H9 (cell line): ENCODE results near the gene DCAF11. TPM values are rescaled to one million over a fixed set of nuclear protein-coding genes. Genes with fewer than 3 reads are reported as not detected.
A peak's percentile ranks its signal among the peaks of the same experiment; 100 is the strongest.

ENCODE experiments used
- DNase-seq: peaks from one replicate; pipeline ENCODE4 v3.0.0-alpha.2; 2017
- H2AFZ ChIP-seq: one replicate; pipeline ENCODE4 v1.6.1; 2013; ENCODE audit warnings: mild to moderate bottlenecking, low read length, control low read depth, moderate library complexity
- H2AK5ac ChIP-seq: 2 replicates; pipeline ENCODE4 v1.6.1; 2013; ENCODE audit warnings: low read length, control low read depth, mixed read lengths; ENCODE audit not compliant: insufficient read length
- H2BK120ac ChIP-seq: one replicate; pipeline ENCODE4 v1.6.1; 2013; ENCODE audit warnings: low read depth, mild to moderate bottlenecking, low read length, control low read depth, inconsistent platforms; ENCODE audit not compliant: poor library complexity, severe bottlenecking
- H2BK12ac ChIP-seq: 2 replicates; pipeline ENCODE4 v1.6.1; 2013; ENCODE audit warnings: low read length, control low read depth, mixed read lengths, low read depth; ENCODE audit not compliant: insufficient read length
- H2BK15ac ChIP-seq: 2 replicates; pipeline ENCODE4 v1.6.1; 2013; ENCODE audit warnings: low read depth, low read length, control low read depth
- H2BK20ac ChIP-seq: one replicate; pipeline ENCODE4 v1.6.1; 2013; ENCODE audit warnings: low read depth, mild to moderate bottlenecking, low read length, control low read depth, inconsistent platforms; ENCODE audit not compliant: poor library complexity, severe bottlenecking
- H2BK5ac ChIP-seq: 2 replicates; pipeline ENCODE4 v1.6.1; 2013; ENCODE audit warnings: low read length, control low read depth, mixed read lengths; ENCODE audit not compliant: insufficient read length
- H3K14ac ChIP-seq: 2 replicates; pipeline ENCODE4 v1.6.1; 2013; ENCODE audit warnings: low read length, control low read depth; ENCODE audit not compliant: insufficient read depth
- H3K18ac ChIP-seq: 2 replicates; pipeline ENCODE4 v1.6.1; 2013; ENCODE audit warnings: low read depth, mild to moderate bottlenecking, mixed read lengths, low read length, control low read depth; ENCODE audit not compliant: insufficient read length
- H3K23ac ChIP-seq: 2 replicates; pipeline ENCODE4 v1.6.1; 2013; ENCODE audit warnings: low read length, control low read depth, mixed read lengths, low read depth; ENCODE audit not compliant: insufficient read length
- H3K23me2 ChIP-seq: 2 replicates; pipeline ENCODE4 v1.6.1; 2013; ENCODE audit warnings: low read depth, mild to moderate bottlenecking, mixed read lengths, low read length, control low read depth; ENCODE audit not compliant: insufficient read length, poor library complexity, severe bottlenecking
- H3K27ac ChIP-seq: 2 replicates; pipeline ENCODE4 v1.5.1; 2013; ENCODE audit warnings: low read length, control low read depth, mixed read lengths, low read depth; ENCODE audit not compliant: insufficient read length
- H3K27me3 ChIP-seq: 2 replicates; pipeline ENCODE4 v1.6.1; 2013; ENCODE audit warnings: low read length, control low read depth, inconsistent platforms; ENCODE audit not compliant: insufficient read depth
- H3K4ac ChIP-seq: 2 replicates; pipeline ENCODE4 v1.6.1; 2013; ENCODE audit warnings: low read depth, mild to moderate bottlenecking, control low read depth, inconsistent platforms, low read length, moderate library complexity
- H3K4me1 ChIP-seq: 2 replicates; pipeline ENCODE4 v1.6.1; 2013; ENCODE audit warnings: low read length, control low read depth, inconsistent platforms; ENCODE audit not compliant: insufficient read depth
- H3K4me2 ChIP-seq: 2 replicates; pipeline ENCODE4 v1.6.1; 2013; ENCODE audit warnings: low read length, control low read depth, mixed read lengths; ENCODE audit not compliant: insufficient read length, insufficient read depth
- H3K56ac ChIP-seq: 2 replicates; pipeline ENCODE4 v1.6.1; 2013; ENCODE audit warnings: low read depth, mild to moderate bottlenecking, mixed read lengths, low read length, control low read depth; ENCODE audit not compliant: insufficient read length
- H3K79me1 ChIP-seq: 2 replicates; pipeline ENCODE4 v1.6.1; 2013; ENCODE audit warnings: low read depth, mild to moderate bottlenecking, moderate library complexity, low read length, control low read depth, inconsistent platforms; ENCODE audit not compliant: insufficient read depth, poor library complexity, severe bottlenecking
- H3K79me2 ChIP-seq: 2 replicates; pipeline ENCODE4 v1.6.1; 2013; ENCODE audit warnings: low read length, control low read depth, inconsistent platforms; ENCODE audit not compliant: insufficient read depth
- H3K9ac ChIP-seq: 2 replicates; pipeline ENCODE4 v1.6.1; 2013; ENCODE audit warnings: low read length, control low read depth, mixed read lengths; ENCODE audit not compliant: insufficient read length; ENCODE audit errors: extremely low read depth
- H3K9me3 ChIP-seq: one replicate; pipeline ENCODE4 v1.6.1; 2013; ENCODE audit warnings: low read depth, low read length, inconsistent platforms; ENCODE audit not compliant: control insufficient read depth
- H3T11ph ChIP-seq: one replicate; pipeline ENCODE4 v1.6.1; 2013; ENCODE audit warnings: mild to moderate bottlenecking, low read length, control low read depth, inconsistent platforms
- H4K20me1 ChIP-seq: one replicate; pipeline ENCODE4 v1.6.1; 2013; ENCODE audit not compliant: control insufficient read depth, insufficient read length, insufficient read depth
- H4K5ac ChIP-seq: 2 replicates; pipeline ENCODE4 v1.6.1; 2013; ENCODE audit warnings: low read depth, mild to moderate bottlenecking, mixed read lengths, low read length, control low read depth; ENCODE audit not compliant: insufficient read length
- H4K8ac ChIP-seq: replicated peaks from 2 replicates; pipeline ENCODE4 v1.6.1; 2013; ENCODE audit warnings: low read length, control low read depth, mixed read lengths, low read depth; ENCODE audit not compliant: insufficient read length
- H4K91ac ChIP-seq: 2 replicates; pipeline ENCODE4 v1.6.1; 2013; ENCODE audit warnings: low read depth, mild to moderate bottlenecking, moderate library complexity, mixed read lengths, low read length, control low read depth; ENCODE audit not compliant: insufficient read length
- H3K27ac Mint-ChIP-seq, 3 experiments: 2 replicates in 2 of 3; 3 replicates in 1 of 3; pipeline ENCODE4 v1.8.0; 2020 to 2021; ENCODE audit warnings: mixed read lengths in 3 of 3, mild to moderate bottlenecking in 1 of 3, moderate library complexity in 1 of 3
- H3K27me3 Mint-ChIP-seq: 2 replicates; pipeline ENCODE4 v1.8.0; 2021; ENCODE audit warnings: low read depth, mild to moderate bottlenecking, moderate library complexity, mixed read lengths
- H3K36me3 Mint-ChIP-seq, 3 experiments: 2 replicates in 2 of 3; 3 replicates in 1 of 3; pipeline ENCODE4 v1.8.0; 2020 to 2021; ENCODE audit warnings: low read depth in 3 of 3, mixed read lengths in 3 of 3; ENCODE audit not compliant: insufficient read depth in 1 of 3
- H3K4me1 Mint-ChIP-seq, 2 experiments: 2 replicates each; pipeline ENCODE4 v1.8.0; 2020; ENCODE audit warnings: mixed read lengths in 2 of 2
- H3K4me3 Mint-ChIP-seq, 2 experiments: 2 replicates in 1 of 2; 3 replicates in 1 of 2; pipeline ENCODE4 v1.8.0; 2020 to 2021; ENCODE audit warnings: mild to moderate bottlenecking in 2 of 2, mixed read lengths in 2 of 2, moderate library complexity in 1 of 2
- H3K9me3 Mint-ChIP-seq, 2 experiments: 2 replicates in 1 of 2; 3 replicates in 1 of 2; pipeline ENCODE4 v1.8.0; 2020; ENCODE audit warnings: mild to moderate bottlenecking in 2 of 2, mixed read lengths in 2 of 2, moderate library complexity in 1 of 2
- CTCF ChIP-seq: fragments of 200-600 bp; sonication (generic); conservative IDR thresholded peaks from 3 replicates; pipeline ENCODE4 v1.8.0; 2021; ENCODE audit warnings: antibody characterized with exemption, mild to moderate bottlenecking
- WGBS: extraction: QIAGEN DNeasy Blood & Tissue Kit; methylation state at CpG from one replicate; pipeline ENCODE4 v1.1.7; 2013; ENCODE audit warnings: missing lambda C conversion rate, low lambda C conversion rate, mixed read lengths; ENCODE audit not compliant: insufficient read length; ENCODE audit errors: extremely low coverage; 5-methylcytosine and 5-hydroxymethylcytosine counted together
- total RNA-seq: library from RNA; stranded (reverse); gene quantifications from 2 replicates; pipeline ENCODE4 v1.2.1, GENCODE V29; 2021

DCAF11 gene
- total RNA-seq, 1 experiment from 2014 or later = 73.4 TPM

- H3K36me3 Mint-ChIP-seq = peaks cover 8 to 51% (median 35%) of the 10 kb centered on the region in 3 experiments
- TF ChIP-seq CTCF = no peak
- no peak overlapping the region for H3K18ac ChIP-seq
- no peaks in the 10 kb centered on the region for H3K4me1 ChIP-seq
- no peak overlapping the region for H2BK120ac ChIP-seq
- no peak overlapping the region for H3K9ac ChIP-seq
- no peaks in the 10 kb centered on the region for H4K20me1 ChIP-seq
- H3K27me3 Mint-ChIP-seq = no peaks in the 10 kb centered on the region; the same call in 1 of the 2 replicates
- no peak overlapping the region for H2BK5ac ChIP-seq
- H3K79me2 ChIP-seq = no peaks in the 10 kb centered on the region
- H3K4me1 Mint-ChIP-seq = peaks cover 11 to 13% of the 10 kb centered on the region in 2 experiments
- H2BK20ac ChIP-seq = no peak overlapping the region
- no peaks in the 10 kb centered on the region for H3K27me3 ChIP-seq
- no peak overlapping the region for H3K4ac ChIP-seq
- no peak overlapping the region for H3T11ph ChIP-seq
- no peak overlapping the region for H3K4me3 Mint-ChIP-seq
- H3K23ac ChIP-seq = no peak overlapping the region
- no peak for DNase-seq
- H2BK12ac ChIP-seq = no peak overlapping the region
- no peak overlapping the region for H3K56ac ChIP-seq
- H3K9me3 ChIP-seq = no peaks in the 10 kb centered on the region
- H2AK5ac ChIP-seq = no peak overlapping the region
- no peak overlapping the region for H3K4me2 ChIP-seq
- no CpG with 5 or more reads among the region's 14 CpGs for WGBS
- H4K5ac ChIP-seq = no peak overlapping the region
- H2BK15ac ChIP-seq = no peak overlapping the region
- no peak overlapping the region for H2AFZ ChIP-seq
- H4K8ac ChIP-seq = no peak overlapping the region
- H4K91ac ChIP-seq = no peak overlapping the region
- H3K14ac ChIP-seq = no peak overlapping the region
- no peaks in the 10 kb centered on the region for H3K79me1 ChIP-seq
- no peak overlapping the region for H3K27ac ChIP-seq
- no peaks in the 10 kb centered on the region for H3K9me3 Mint-ChIP-seq
- 0 out of 7 replicates have a peak overlapping the region, but pooled peaks of 1 of the 3 experiments have one; percentile 28 for H3K27ac Mint-ChIP-seq
- H3K23me2 ChIP-seq = no peaks in the 10 kb centered on the region
Observed at GRCh38 chr14:24164518-24164991, 50.0 kb downstream of the DCAF11 start.
